PC-9 (cell line): ENCODE data around the gene PCDH8.

Source experiments
- CTCF ChIP-seq: fragments of 200-600 bp; sonication (generic); conservative IDR thresholded peaks from 2 replicates; pipeline ENCODE4 v1.6.1; 2017; ENCODE audit warnings: mixed run types, antibody characterized with exemption, mild to moderate bottlenecking, moderate library complexity
- EZH2 ChIP-seq: fragments of 200-600 bp; sonication (generic); IDR thresholded peaks from 2 replicates; pipeline ENCODE4 v1.8.0; 2017; ENCODE audit warnings: antibody characterized with exemption, low read depth

DNA sequence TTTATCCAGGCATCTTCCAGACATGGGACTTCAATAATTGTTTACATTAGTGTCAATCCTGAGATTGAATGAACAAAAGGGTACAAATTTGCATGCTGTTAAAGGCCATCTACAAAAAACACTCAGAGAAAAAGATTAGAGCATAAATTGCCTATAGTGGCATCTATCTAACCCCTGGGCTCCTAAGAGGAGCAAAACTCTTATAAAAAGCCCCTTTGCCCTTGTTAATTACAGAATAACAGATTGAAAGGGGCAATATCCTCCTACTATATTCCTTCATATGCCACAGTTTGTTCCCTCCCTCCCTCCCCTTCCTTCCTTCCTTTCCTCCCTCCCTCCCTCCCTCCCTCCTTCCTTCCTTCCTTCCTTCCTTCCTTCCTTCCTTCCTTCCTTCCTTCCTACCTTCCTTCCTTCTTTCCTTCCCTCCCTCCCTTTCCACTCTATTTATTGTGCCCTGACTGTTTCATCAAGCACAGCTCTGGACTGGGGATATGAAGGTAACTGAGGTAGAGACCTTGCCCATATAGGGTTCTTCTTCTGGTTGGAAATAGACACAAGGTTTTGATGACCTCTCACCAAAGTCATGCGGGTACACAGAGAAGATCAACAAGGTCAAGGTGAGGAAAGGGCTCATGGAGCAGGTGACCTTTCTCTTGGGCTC, 49.5 kb downstream of the PCDH8 start:
- TF ChIP-seq CTCF (no peak), EZH2 (no peak)
